GM13976 (cell line): ENCODE results near the gene HARBI1.

Experiments used
- DNase-seq: peaks from one replicate; pipeline ENCODE4 v3.0.0; 2012; ENCODE audit warnings: low spot score
- CTCF ChIP-seq: IDR thresholded peaks from 2 replicates; pipeline ENCODE4 v1.5.1; 2012; ENCODE audit warnings: borderline replicate concordance, mild to moderate bottlenecking; ENCODE audit not compliant: insufficient read depth; ENCODE audit errors: extremely low read depth, missing control alignments, control extremely low read depth
- in situ Hi-C: fragments of 300-500 bp; cut with MboI; formaldehyde crosslinking; loops from one replicate; pipeline ENCODE4 v1.12.0; 2022; ENCODE audit warnings: low sequenced_read_pairs, mixed read lengths, inconsistent platforms; ENCODE audit not compliant: unreplicated experiment

The HARBI1 gene

GRCh38 chr11:46557684-46558151 is 59.3 kb downstream of the HARBI1 start:
- DNase-seq, result no peak
- in situ Hi-C loops, result no loop called here
- no peak for TF ChIP-seq CTCF

GRCh38 chr11:46555267-46556054 is 61.6 kb downstream of the HARBI1 start:
- TF ChIP-seq CTCF, result no peak
- DNase-seq, result peak; percentile 45
- in situ Hi-C loops, result no loop called here

GRCh38 chr11:46554213-46555147 is 62.5 kb downstream of the HARBI1 start:
- in situ Hi-C loops, result no loop called here
- no peak for TF ChIP-seq CTCF
- DNase-seq, result no peak

- in situ Hi-C loops, result no loop called here
- DNase-seq, result no peak
- TF ChIP-seq CTCF, result no peak
Observed at GRCh38 chr11:46553814-46554212, 63.2 kb downstream of the HARBI1 start.
